Adrenal gland (tissue), 5 donors: Measurements from ENCODE around the gene PHF20.

Source experiments
- CTCF ChIP-seq, 6 experiments: fragments of 450-650 bp in 4 of 6; fragments of 200-600 bp in 2 of 6; sonication (generic) in 1 of 6; IDR thresholded peaks; 1 replicate in 5 of 6; 2 replicates in 1 of 6; pipeline versions ENCODE4 v1.5.1 to v1.8.0; 2016 to 2021; ENCODE audit warnings: antibody characterized with exemption in 6 of 6, mild to moderate bottlenecking in 2 of 6, moderate library complexity in 1 of 6
- POLR2A ChIP-seq, 2 donors: fragments of 450-650 bp; IDR thresholded peaks; one replicate each; pipeline ENCODE4 v1.6.1; 2017; ENCODE audit warnings: antibody characterized with exemption in 2 of 2, mild to moderate bottlenecking in 2 of 2, moderate library complexity in 1 of 2
- donor health status: DM: no; HTN: no; CAD: no.

GRCh38 chr20:35739294-35740163 lies 32.3 kb upstream of the PHF20 start:
- TF ChIP-seq CTCF (IDR thresholded peaks at IDR 0.05) (peak in 4 of 6 experiments; percentile 17 to 36 (median 26)), POLR2A (IDR thresholded peaks at IDR 0.05) (no peak)
